K562 (cell line): ENCODE data around the gene COX20. TPM values are rescaled to one million over a fixed set of nuclear protein-coding genes. Genes with fewer than 3 reads are reported as not detected.

Experiments used
- ATF3 ChIP-seq, 2 experiments: fragments of 450-650 bp in 1 of 2; sonication (generic) in 1 of 2; formaldehyde crosslinking in 1 of 2; IDR thresholded peaks in 1 of 2; conservative IDR thresholded peaks in 1 of 2; 2 replicates each; pipeline versions ENCODE4 v1.6.1 to v1.8.1; 2016 to 2023; ENCODE audit warnings: mild to moderate bottlenecking in 2 of 2, moderate library complexity in 2 of 2, inconsistent platforms in 1 of 2, missing genetic modification reagents in 1 of 2
- CBX2 ChIP-seq: fragments of 200-600 bp; sonication (generic); IDR thresholded peaks from one replicate; pipeline ENCODE4 v1.6.1; 2012; ENCODE audit warnings: mild to moderate bottlenecking, low read length, inconsistent platforms; ENCODE audit not compliant: insufficient read depth, poor library complexity, severe bottlenecking
- ERF ChIP-seq: fragments of 450-650 bp; formaldehyde crosslinking; IDR thresholded peaks from 2 replicates; pipeline ENCODE4 v1.4.0; 2020; ENCODE audit warnings: mild to moderate bottlenecking, mixed read lengths
- ESRRA ChIP-seq: fragments of 450-650 bp; IDR thresholded peaks from 2 replicates; pipeline ENCODE4 v1.6.1; 2014; ENCODE audit warnings: low read depth, mild to moderate bottlenecking, moderate library complexity, borderline replicate concordance
- HMGXB4 ChIP-seq: sonication (generic); formaldehyde crosslinking; IDR thresholded peaks from 2 replicates; pipeline ENCODE4 v1.8.1; 2023; ENCODE audit warnings: mild to moderate bottlenecking, missing genetic modification reagents
- ILF3 ChIP-seq: fragments of 450-650 bp; IDR thresholded peaks from 2 replicates; pipeline ENCODE4 v1.6.1; 2018; ENCODE audit warnings: antibody characterized with exemption, mild to moderate bottlenecking, moderate library complexity, borderline replicate concordance
- JUNB ChIP-seq: fragments of 450-650 bp; formaldehyde crosslinking; conservative IDR thresholded peaks from 2 replicates; pipeline ENCODE4 v1.4.0; 2020; ENCODE audit warnings: mild to moderate bottlenecking
- KDM4B ChIP-seq, 2 experiments: fragments of 450-650 bp in 1 of 2; sonication (generic) in 1 of 2; IDR thresholded peaks; 2 replicates each; pipeline ENCODE4 v1.6.1; 2016 to 2017; ENCODE audit warnings: borderline replicate concordance in 2 of 2, antibody characterized with exemption in 1 of 2, low read depth in 1 of 2, mild to moderate bottlenecking in 1 of 2
- MNT ChIP-seq, 2 experiments: fragments of 450-650 bp; conservative IDR thresholded peaks; 2 replicates each; pipeline ENCODE4 v1.6.1; 2017; ENCODE audit warnings: mild to moderate bottlenecking in 2 of 2, moderate library complexity in 2 of 2
- NR1H2 ChIP-seq: sonication (generic); formaldehyde crosslinking; IDR thresholded peaks from 2 replicates; pipeline ENCODE4 v1.4.0; 2020; ENCODE audit warnings: mild to moderate bottlenecking, missing genetic modification reagents
- NR2C1 ChIP-seq, 2 experiments: fragments of 450-650 bp; IDR thresholded peaks; 2 replicates each; pipeline ENCODE4 v1.6.1; 2017; ENCODE audit warnings: mild to moderate bottlenecking in 2 of 2, antibody characterized with exemption in 1 of 2, inconsistent platforms in 1 of 2, missing compliant biosample characterization in 1 of 2, missing genetic modification characterization in 1 of 2
- PHF8 ChIP-seq: fragments of 200-600 bp; sonication (generic); IDR thresholded peaks from 2 replicates; pipeline ENCODE4 v1.6.1; 2012; ENCODE audit warnings: mixed run types, mild to moderate bottlenecking, inconsistent platforms, low read length, moderate library complexity, borderline replicate concordance
- POLR3G ChIP-seq: IDR thresholded peaks from 2 replicates; pipeline ENCODE4 v1.6.1; 2011; ENCODE audit not compliant: insufficient read length, insufficient replicate concordance; ENCODE audit errors: extremely low read depth
- SOX6 ChIP-seq: fragments of 450-650 bp; IDR thresholded peaks from 2 replicates; pipeline ENCODE4 v1.6.1; 2014; ENCODE audit warnings: mild to moderate bottlenecking
- SRSF1 ChIP-seq: fragments of 200-400 bp; formaldehyde crosslinking; IDR thresholded peaks from 2 replicates; pipeline ENCODE4 v1.6.1; 2017; ENCODE audit warnings: mild to moderate bottlenecking, low read depth, low read length, moderate library complexity
- TCFL5 ChIP-seq: fragments of 250-450 bp; sonication (Bioruptor Pico); conservative IDR thresholded peaks from 2 replicates; pipeline ENCODE4 v1.6.1; 2021; ENCODE audit warnings: mild to moderate bottlenecking, moderate library complexity, matching md5 sums
- ZEB2 ChIP-seq: fragments of 450-650 bp; IDR thresholded peaks from 2 replicates; pipeline ENCODE4 v1.6.1; 2016
- ZNF57 ChIP-seq: fragments of 450-650 bp; formaldehyde crosslinking; IDR thresholded peaks from 2 replicates; pipeline ENCODE4 v1.4.0; 2020; ENCODE audit warnings: mild to moderate bottlenecking, moderate library complexity
- ZNF586 ChIP-seq: fragments of 450-650 bp; formaldehyde crosslinking; conservative IDR thresholded peaks from 2 replicates; pipeline ENCODE4 v1.4.0; 2020; ENCODE audit warnings: mild to moderate bottlenecking, moderate library complexity
- ZNF740 ChIP-seq, 3 experiments: fragments of 200-800 bp in 1 of 3; sonication (Bioruptor generic) in 1 of 3; sonication (generic) in 1 of 3; formaldehyde crosslinking in 1 of 3; IDR thresholded peaks; 2 replicates each; pipeline versions ENCODE4 v1.6.1 to v1.8.0; 2016 to 2022; ENCODE audit warnings: mild to moderate bottlenecking in 2 of 3, missing compliant biosample characterization in 2 of 3, missing genetic modification characterization in 2 of 3, missing genetic modification reagents in 1 of 3
- ZNF780A ChIP-seq: fragments of 250-450 bp; sonication (Bioruptor Pico); IDR thresholded peaks from 2 replicates; pipeline ENCODE4 v1.5.0; 2021; ENCODE audit warnings: mild to moderate bottlenecking
- polyA plus RNA-seq, 8 experiments: library from polyadenylated mRNA; depleted of rRNA in 4 of 8; stranded (reverse) in 5 of 8; unstranded in 3 of 8; fragments of >200 nt; fragmentation: Nextera tagmentation in 2 of 8; fragmentation: Illumina TruSeq in 1 of 8; extraction: Ambion mirVana in 2 of 8; extraction: Trizol in 1 of 8; gene quantifications; 2 replicates each; pipeline versions ENCODE4 v1.2.1 to v1.2.3, GENCODE V29; 2011 to 2014; ENCODE audit warnings: inconsistent platforms in 1 of 8, missing spikeins in 1 of 8
- total RNA-seq, 7 experiments: library from RNA; depleted of rRNA in 6 of 7; stranded (reverse); fragments of >200 nt in 6 of 7; fragmentation: Illumina TruSeq in 2 of 7; extraction: Trizol in 2 of 7; gene quantifications; 2 replicates each; pipeline versions ENCODE4 v1.2.1 to v1.2.3, GENCODE V29; 2011 to 2021; ENCODE audit warnings: low replicate concordance in 1 of 7

The COX20 gene
- total and polyA plus RNA-seq, 9 of the 15 experiments (the other 6 are each of a cell fraction or from before 2014, with no cell fraction given) = 41.5 to 192 (median 84.3) TPM

GRCh38 chr1:244862699-244863490, 27.4 kb downstream of the COX20 start (continued):
- TF ChIP-seq HMGXB4 (CRISPR knock-in tag) (no peak; the same call in 1 of the 2 replicates), CBX2 (no peak), ZEB2 (no peak), ZNF586 (CRISPR knock-in tag) (no peak), JUNB (CRISPR knock-in tag) (0 out of 2 replicates have a peak, but pooled peaks have one; percentile 14), TCFL5 (CRISPR knock-in tag) (no peak), ERF (CRISPR knock-in tag) (no peak; the same call in 1 of the 2 replicates), NR1H2 (CRISPR knock-in tag) (no peak), KDM4B (IDR thresholded peaks at IDR 0.05; ENCODE audit: borderline replicate concordance in 2 of 2, low read depth in 1 of 2) (peak in 1 of 2 experiments; percentile 25; a peak in 1 of 4 replicates), ILF3 (0 out of 2 replicates have a peak, but pooled peaks have one; percentile 65), SRSF1 (no peak), ESRRA (no peak; the same call in 1 of the 2 replicates), ATF3 (IDR thresholded peaks at IDR 0.05) (peak; percentile 75), ATF3 (CRISPR knock-in tag; conservative IDR thresholded peaks at IDR 0.05) (no peak), POLR3G (no peak), PHF8 (no peak), SOX6 (peak; percentile 66; the same call in 1 of the 2 replicates), ZNF740 (CRISPR knock-in tag; IDR thresholded peaks at IDR 0.05) (peak; percentile 80), ZNF740 (tag; IDR thresholded peaks at IDR 0.05) (peak in 1 of 2 experiments; percentile 80; a peak in 1 of 4 replicates), NR2C1 (IDR thresholded peaks at IDR 0.05) (no peak), NR2C1 (tag; IDR thresholded peaks at IDR 0.05) (no peak), ZNF780A (CRISPR knock-in tag) (no peak), MNT (conservative IDR thresholded peaks at IDR 0.05) (peak; percentile 98 to 99), ZNF57 (CRISPR knock-in tag) (no peak)
